ENCODE results near the gene HOXA4.

DNA sequence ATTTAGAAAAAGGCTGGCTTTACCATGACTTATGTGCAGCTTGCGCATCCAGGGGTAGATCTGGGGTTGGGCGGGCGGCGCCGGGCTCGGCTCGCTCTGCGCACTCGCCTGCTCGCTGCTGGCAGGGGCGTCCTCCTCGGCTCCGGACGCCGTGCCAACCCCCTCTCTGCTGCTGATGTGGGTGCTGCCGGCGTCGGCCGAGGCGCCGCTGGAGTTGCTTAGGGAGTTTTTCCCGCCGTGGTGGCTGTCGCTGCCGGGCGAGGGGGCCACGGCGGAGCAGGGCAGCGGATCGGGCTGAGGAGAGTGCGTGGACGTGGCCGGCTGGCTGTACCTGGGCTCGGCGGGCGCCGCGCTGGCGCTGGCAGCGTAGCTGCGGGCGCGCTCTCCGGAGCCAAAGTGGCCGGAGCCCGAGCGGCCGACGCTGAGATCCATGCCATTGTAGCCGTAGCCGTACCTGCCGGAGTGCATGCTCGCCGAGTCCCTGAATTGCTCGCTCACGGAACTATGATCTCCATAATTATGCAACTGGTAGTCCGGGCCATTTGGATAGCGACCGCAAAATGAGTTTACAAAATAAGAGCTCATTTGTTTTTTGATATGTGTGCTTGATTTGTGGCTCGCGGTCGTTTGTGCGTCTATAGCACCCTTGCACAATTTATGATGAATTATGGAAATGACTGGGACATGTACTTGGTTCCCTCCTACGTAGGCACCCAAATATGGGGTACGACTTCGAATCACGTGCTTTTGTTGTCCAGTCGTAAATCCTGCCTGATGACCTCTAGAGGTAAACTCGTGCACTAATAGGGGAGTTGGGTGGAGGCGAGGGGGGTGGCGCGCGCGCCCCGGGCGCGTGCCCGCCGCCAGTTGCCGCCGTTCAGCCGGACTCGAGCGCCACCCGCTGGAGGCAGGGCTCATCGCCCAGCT, 12.7 kb upstream of the HOXA4 start, which contains the start of gene HOXA5:
- TF ChIP-seq, protein P1, sequence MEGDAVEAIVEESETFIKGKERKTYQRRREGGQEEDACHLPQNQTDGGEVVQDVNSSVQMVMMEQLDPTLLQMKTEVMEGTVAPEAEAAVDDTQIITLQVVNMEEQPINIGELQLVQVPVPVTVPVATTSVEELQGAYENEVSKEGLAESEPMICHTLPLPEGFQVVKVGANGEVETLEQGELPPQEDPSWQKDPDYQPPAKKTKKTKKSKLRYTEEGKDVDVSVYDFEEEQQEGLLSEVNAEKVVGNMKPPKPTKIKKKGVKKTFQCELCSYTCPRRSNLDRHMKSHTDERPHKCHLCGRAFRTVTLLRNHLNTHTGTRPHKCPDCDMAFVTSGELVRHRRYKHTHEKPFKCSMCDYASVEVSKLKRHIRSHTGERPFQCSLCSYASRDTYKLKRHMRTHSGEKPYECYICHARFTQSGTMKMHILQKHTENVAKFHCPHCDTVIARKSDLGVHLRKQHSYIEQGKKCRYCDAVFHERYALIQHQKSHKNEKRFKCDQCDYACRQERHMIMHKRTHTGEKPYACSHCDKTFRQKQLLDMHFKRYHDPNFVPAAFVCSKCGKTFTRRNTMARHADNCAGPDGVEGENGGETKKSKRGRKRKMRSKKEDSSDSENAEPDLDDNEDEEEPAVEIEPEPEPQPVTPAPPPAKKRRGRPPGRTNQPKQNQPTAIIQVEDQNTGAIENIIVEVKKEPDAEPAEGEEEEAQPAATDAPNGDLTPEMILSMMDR (IDR thresholded peaks at IDR 0.05), result peak in 1 of 3 donors; percentile 30
- TF ChIP-seq POLR2A (IDR thresholded peaks at IDR 0.05), result no peak
